Measurements from ENCODE around the gene HDAC4.

HDAC4 gene

GRCh38 chr2:239216614-239217273 lies 184.1 kb downstream of the HDAC4 start:
- DNase-seq (ENCODE audit: low read depth), result no peak
- TF ChIP-seq, protein P1, sequence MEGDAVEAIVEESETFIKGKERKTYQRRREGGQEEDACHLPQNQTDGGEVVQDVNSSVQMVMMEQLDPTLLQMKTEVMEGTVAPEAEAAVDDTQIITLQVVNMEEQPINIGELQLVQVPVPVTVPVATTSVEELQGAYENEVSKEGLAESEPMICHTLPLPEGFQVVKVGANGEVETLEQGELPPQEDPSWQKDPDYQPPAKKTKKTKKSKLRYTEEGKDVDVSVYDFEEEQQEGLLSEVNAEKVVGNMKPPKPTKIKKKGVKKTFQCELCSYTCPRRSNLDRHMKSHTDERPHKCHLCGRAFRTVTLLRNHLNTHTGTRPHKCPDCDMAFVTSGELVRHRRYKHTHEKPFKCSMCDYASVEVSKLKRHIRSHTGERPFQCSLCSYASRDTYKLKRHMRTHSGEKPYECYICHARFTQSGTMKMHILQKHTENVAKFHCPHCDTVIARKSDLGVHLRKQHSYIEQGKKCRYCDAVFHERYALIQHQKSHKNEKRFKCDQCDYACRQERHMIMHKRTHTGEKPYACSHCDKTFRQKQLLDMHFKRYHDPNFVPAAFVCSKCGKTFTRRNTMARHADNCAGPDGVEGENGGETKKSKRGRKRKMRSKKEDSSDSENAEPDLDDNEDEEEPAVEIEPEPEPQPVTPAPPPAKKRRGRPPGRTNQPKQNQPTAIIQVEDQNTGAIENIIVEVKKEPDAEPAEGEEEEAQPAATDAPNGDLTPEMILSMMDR (conservative IDR thresholded peaks at IDR 0.05; ENCODE audit: low read depth, low read length), result no peak
- H3K4me3 ChIP-seq (ENCODE audit: low read depth, low read length), result no peak overlapping the region

DNA sequence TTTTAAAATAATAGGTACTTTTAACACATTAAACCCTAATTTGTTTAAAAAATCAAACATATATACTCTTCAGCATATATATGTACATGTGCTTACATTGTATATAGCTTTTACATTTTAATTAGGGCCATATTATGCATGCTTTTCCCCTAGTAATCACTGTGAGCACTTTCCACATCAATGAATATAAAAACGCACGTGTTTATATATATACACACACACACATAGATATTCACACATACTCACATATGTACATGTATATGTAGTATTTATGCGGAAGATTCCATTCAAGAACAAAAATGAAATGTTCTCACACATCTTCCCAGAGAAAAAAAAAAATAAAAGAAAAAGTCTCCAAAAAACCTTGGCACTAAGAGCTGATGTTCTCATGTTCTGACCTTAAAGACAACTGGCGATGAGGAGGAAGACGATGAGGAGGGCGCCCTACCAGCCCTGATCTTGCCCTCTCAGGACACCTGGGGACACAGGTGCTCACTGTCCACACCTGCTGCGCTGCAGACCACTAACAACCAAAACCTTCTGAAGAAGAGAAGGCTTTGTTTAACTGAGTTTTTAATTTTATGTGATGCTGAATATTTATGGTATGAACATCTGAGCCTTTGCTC lies 184.7 kb downstream of the HDAC4 start:
- DNase-seq (ENCODE audit: low read depth), result no peak
- H3K4me3 ChIP-seq (ENCODE audit: low read depth, low read length), result no peak overlapping the region
- TF ChIP-seq, protein P1 (conservative IDR thresholded peaks at IDR 0.05; ENCODE audit: low read depth, low read length), result no peak

DNA sequence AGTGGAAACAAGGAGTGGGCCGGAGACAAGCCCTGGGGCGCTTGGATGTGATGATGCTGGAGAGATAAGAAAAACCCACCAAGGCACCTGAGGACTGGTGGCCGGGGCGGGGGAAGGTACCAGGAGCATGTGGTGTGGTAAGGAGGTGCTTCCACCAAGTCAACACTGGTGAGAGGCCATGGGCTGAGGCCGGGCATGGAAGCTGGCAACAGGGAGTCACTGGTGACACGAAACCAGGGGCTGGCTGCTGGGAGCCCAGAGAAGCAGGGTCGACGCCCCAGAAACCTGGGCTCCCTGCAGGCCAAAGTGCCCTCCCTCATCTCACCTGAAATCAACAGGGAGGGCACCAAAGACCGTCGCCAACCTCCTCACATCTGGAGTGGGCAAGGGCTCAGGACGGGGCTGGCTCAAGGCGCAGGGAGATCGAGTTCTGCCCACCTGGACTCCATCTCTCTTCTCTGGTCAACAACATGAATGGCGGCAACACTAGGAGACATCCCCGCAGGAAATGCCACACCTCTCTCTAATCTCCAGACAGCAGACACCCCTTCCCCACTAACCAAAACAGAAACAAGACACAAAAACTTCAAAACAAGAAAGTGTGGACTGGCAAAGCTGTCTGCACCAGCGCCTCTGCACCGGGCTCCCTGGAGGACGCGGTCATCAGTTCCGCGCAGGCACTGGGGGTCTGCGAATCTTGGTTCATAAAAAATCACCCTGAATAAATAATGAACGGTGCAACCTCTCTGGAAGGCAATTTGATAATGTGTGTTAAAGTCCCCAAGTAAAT lies 185.5 kb downstream of the HDAC4 start:
- TF ChIP-seq, protein P1 (conservative IDR thresholded peaks at IDR 0.05; ENCODE audit: low read depth, low read length), result no peak
- no peak overlapping the region for H3K4me3 ChIP-seq (ENCODE audit: low read depth, low read length)
- DNase-seq (ENCODE audit: low read depth), result no peak

- no peak for DNase-seq (ENCODE audit: low read depth)
- TF ChIP-seq, protein P1 (conservative IDR thresholded peaks at IDR 0.05; ENCODE audit: low read depth, low read length), result no peak
- H3K4me3 ChIP-seq (ENCODE audit: low read depth, low read length), result no peak overlapping the region
Measured at GRCh38 chr2:239214725-239215124, 186.1 kb downstream of the HDAC4 start.

- DNase-seq (ENCODE audit: low read depth), result no peak
- TF ChIP-seq, protein P1 (conservative IDR thresholded peaks at IDR 0.05; ENCODE audit: low read depth, low read length), result no peak
- no peak overlapping the region for H3K4me3 ChIP-seq (ENCODE audit: low read depth, low read length)
Measured at GRCh38 chr2:239213643-239214101, 187.1 kb downstream of the HDAC4 start.

- TF ChIP-seq, protein P1 (conservative IDR thresholded peaks at IDR 0.05; ENCODE audit: low read depth, low read length), result no peak
Measured at GRCh38 chr2:239212929-239213642, 187.7 kb downstream of the HDAC4 start.

More at GRCh38 chr2:239212929-239213642, 187.7 kb downstream of the HDAC4 start:
- H3K4me3 ChIP-seq (ENCODE audit: low read depth, low read length), result no peak overlapping the region
- DNase-seq (ENCODE audit: low read depth), result no peak

Data from choroid plexus epithelial cell (primary cell).